HCT116 (cell line): ENCODE results near the gene UMAD1. TPM values are rescaled to one million over a fixed set of nuclear protein-coding genes. Genes with fewer than 3 reads are reported as not detected.

Experiments used
- ATAC-seq: fragments of 200-7000 bp; cut with Tn5 transposase; 2 replicates; pipeline ENCODE4 v1.9.1; 2020; ENCODE audit warnings: mild to moderate bottlenecking, moderate library complexity
- BruUV-seq: library from RNA; stranded (reverse); fragments of 400-500 nt; replicated peaks from 2 replicates; lab custom pipeline; 2021; lab: Mats Ljungman, UMichigan
- CTCF ChIA-PET: fragments of 300-600 bp; sonication (Branson Sonifier 250); formaldehyde crosslinking; loops from one replicate; lab custom pipeline; 2021; ENCODE audit warnings: antibody characterized with exemption; lab: Charles Lee
- POLR2A ChIA-PET: fragments of 300-600, 350-600 bp; sonication (Branson Sonifier 250); formaldehyde crosslinking; loops from one replicate; lab custom pipeline; 2021; ENCODE audit warnings: antibody characterized with exemption; lab: Charles Lee
- RAD21 ChIA-PET, 2 experiments: fragments of 300-600 bp; sonication (Branson Sonifier 250); formaldehyde crosslinking; loops; one replicate each; lab custom pipeline; 2023; ENCODE audit warnings: low total read pairs in 2 of 2; ENCODE audit not compliant: uncharacterized antibody in 2 of 2, unreplicated experiment in 2 of 2, low non-redundant PET in 1 of 2; lab: Charles Lee
- DNase-seq: peaks from one replicate; pipeline ENCODE4 v3.0.0-alpha.2; 2010; ENCODE audit warnings: low read depth, low spot score
- H2AFZ ChIP-seq: fragments of 200-600 bp; shearing (Covaris generic), sonication (generic); 2 replicates; pipeline ENCODE4 v1.6.1; 2017; ENCODE audit warnings: low read depth, mixed run types, mixed read lengths, antibody characterized with exemption, low read length; ENCODE audit not compliant: poor library complexity, severe bottlenecking
- H3K27ac ChIP-seq: 2 replicates; pipeline ENCODE4 v1.5.1; 2012; ENCODE audit warnings: low read depth, low read length
- H3K27me3 ChIP-seq: fragments of 200-600 bp; sonication (generic); 2 replicates; pipeline ENCODE4 v1.6.1; 2016; ENCODE audit warnings: mixed run types, low read length, mixed read lengths; ENCODE audit not compliant: insufficient read depth
- H3K36me3 ChIP-seq, 2 experiments: fragments of 200-500 bp in 1 of 2; fragments of 200-600 bp in 1 of 2; sonication (Bioruptor generic) in 1 of 2; sonication (generic) in 1 of 2; 2 replicates each; pipeline versions ENCODE4 v1.5.1 to v1.6.1; 2014 to 2016; ENCODE audit warnings: low read length in 2 of 2, inconsistent platforms in 1 of 2, mixed read lengths in 1 of 2, mixed run types in 1 of 2; ENCODE audit not compliant: insufficient read depth in 2 of 2, control insufficient read depth in 1 of 2
- H3K4me1 ChIP-seq, 2 experiments: fragments of 200-600 bp in 1 of 2; sonication (generic) in 1 of 2; 2 replicates each; pipeline versions ENCODE4 v1.5.1 to v1.6.1; 2012 to 2017; ENCODE audit warnings: low read length in 2 of 2, inconsistent platforms in 1 of 2, mild to moderate bottlenecking in 1 of 2, mixed read lengths in 1 of 2, mixed run types in 1 of 2, moderate library complexity in 1 of 2; ENCODE audit not compliant: insufficient read depth in 2 of 2, control insufficient read depth in 1 of 2
- H3K4me2 ChIP-seq: fragments of 200-600 bp; sonication (generic); 2 replicates; pipeline ENCODE4 v1.6.1; 2017; ENCODE audit warnings: mixed run types, low read length, mixed read lengths
- H3K4me3 ChIP-seq, 2 experiments: fragments of 200-600 bp in 1 of 2; sonication (generic) in 1 of 2; replicated peaks in 1 of 2; 2 replicates each; pipeline ENCODE4 v1.5.1; 2011 to 2016; ENCODE audit warnings: low read length in 2 of 2, control low read depth in 1 of 2, low read depth in 1 of 2, mild to moderate bottlenecking in 1 of 2, mixed read lengths in 1 of 2, mixed run types in 1 of 2
- H3K79me2 ChIP-seq: fragments of 200-600 bp; sonication (generic); 2 replicates; pipeline ENCODE4 v1.6.1; 2017; ENCODE audit warnings: mild to moderate bottlenecking, mixed run types, low read length, moderate library complexity, mixed read lengths; ENCODE audit not compliant: insufficient read depth
- H3K9ac ChIP-seq: fragments of 200-600 bp; sonication (generic); 2 replicates; pipeline ENCODE4 v1.6.1; 2016; ENCODE audit warnings: low read length, mixed read lengths
- H3K9me2 ChIP-seq: fragments of 200-600 bp; sonication (generic), shearing (Covaris generic); 2 replicates; pipeline ENCODE4 v1.6.1; 2017; ENCODE audit warnings: mixed run types, mild to moderate bottlenecking, moderate library complexity; ENCODE audit not compliant: insufficient read depth
- H3K9me3 ChIP-seq, 2 experiments: fragments of 200-500 bp in 1 of 2; fragments of 200-600 bp in 1 of 2; sonication (Bioruptor generic) in 1 of 2; sonication (generic) in 1 of 2; 2 replicates each; pipeline ENCODE4 v1.6.1; 2014 to 2017; ENCODE audit warnings: low read length in 2 of 2, mixed read lengths in 2 of 2, inconsistent platforms in 1 of 2, low read depth in 1 of 2, mild to moderate bottlenecking in 1 of 2, mixed run types in 1 of 2, moderate library complexity in 1 of 2; ENCODE audit not compliant: control insufficient read depth in 1 of 2, insufficient read depth in 1 of 2
- H4K20me1 ChIP-seq: fragments of 200-600 bp; sonication (generic), shearing (Covaris generic); 2 replicates; pipeline ENCODE4 v1.6.1; 2017; ENCODE audit warnings: mixed run types, mild to moderate bottlenecking, moderate library complexity; ENCODE audit not compliant: insufficient read depth
- ATF3 ChIP-seq: IDR thresholded peaks from 2 replicates; pipeline ENCODE4 v1.6.1; 2012
- CBX3 ChIP-seq: IDR thresholded peaks from 2 replicates; pipeline ENCODE4 v1.6.1; 2012; ENCODE audit warnings: low read depth
- EGR1 ChIP-seq: IDR thresholded peaks from 2 replicates; pipeline ENCODE4 v1.6.1; 2012; ENCODE audit warnings: low read depth
- ELF1 ChIP-seq: IDR thresholded peaks from 2 replicates; pipeline ENCODE4 v1.6.1; 2012; ENCODE audit warnings: low read depth, borderline replicate concordance
- EZH2phosphoT487 ChIP-seq: fragments of 200-600 bp; IDR thresholded peaks from 2 replicates; pipeline ENCODE4 v1.6.1; 2018; ENCODE audit warnings: antibody characterized with exemption, borderline replicate concordance
- FOSL1 ChIP-seq: IDR thresholded peaks from 2 replicates; pipeline ENCODE4 v1.6.1; 2012; ENCODE audit warnings: low read depth
- POLR2A ChIP-seq: IDR thresholded peaks from 2 replicates; pipeline ENCODE4 v1.7.0; 2011; ENCODE audit warnings: borderline replicate concordance; ENCODE audit not compliant: insufficient read depth, insufficient read length; ENCODE audit errors: extremely low read depth
- POLR2AphosphoS5 ChIP-seq: IDR thresholded peaks from 2 replicates; pipeline ENCODE4 v1.6.1; 2011; ENCODE audit warnings: mild to moderate bottlenecking, low read depth, low read length, moderate library complexity
- RAD21 ChIP-seq: IDR thresholded peaks from 2 replicates; pipeline ENCODE4 v1.6.1; 2012; ENCODE audit warnings: low read depth, mild to moderate bottlenecking
- TCF7L2 ChIP-seq: IDR thresholded peaks from 2 replicates; pipeline ENCODE4 v1.7.0; 2011; ENCODE audit warnings: borderline replicate concordance, inconsistent platforms; ENCODE audit not compliant: insufficient read depth, insufficient read length; ENCODE audit errors: extremely low read depth
- ZFX ChIP-seq: fragments of 450-650 bp; IDR thresholded peaks from 2 replicates; pipeline ENCODE4 v1.6.1; 2017
- ZNF274 ChIP-seq: fragments of 200-500 bp; sonication (Bioruptor generic); IDR thresholded peaks from 2 replicates; pipeline ENCODE4 v1.6.1; 2014; ENCODE audit warnings: mild to moderate bottlenecking, low read depth, low read length, inconsistent platforms
- intact Hi-C: fragments of 100-400 bp; cut with micrococcal nuclease; formaldehyde crosslinking; loops from 2 replicates; pipeline ENCODE4 v1.10.0; 2022
- total RNA-seq: library from RNA; stranded (reverse); gene quantifications from one replicate; pipeline ENCODE4 v1.2.1, GENCODE V29; 2021; ENCODE audit not compliant: unreplicated experiment
- TF ChIP-seq, protein P1 (sequence below): IDR thresholded peaks from 2 replicates; pipeline ENCODE4 v1.6.1; 2012
- TF ChIP-seq, protein P2 (sequence below): IDR thresholded peaks from 2 replicates; pipeline ENCODE4 v1.6.1; 2012; ENCODE audit warnings: low read depth
- TF ChIP-seq, protein P3 (sequence below), 3 experiments: fragments of 200-600 bp in 1 of 3; sonication (generic) in 1 of 3; IDR thresholded peaks in 2 of 3; conservative IDR thresholded peaks in 1 of 3; 2 replicates each; pipeline ENCODE4 v1.5.1; 2012 to 2017; ENCODE audit warnings: low read depth in 2 of 3, low read length in 2 of 3, antibody characterized with exemption in 1 of 3, borderline replicate concordance in 1 of 3, control low read depth in 1 of 3, mild to moderate bottlenecking in 1 of 3, mixed read lengths in 1 of 3, mixed run types in 1 of 3, moderate library complexity in 1 of 3; ENCODE audit not compliant: insufficient read depth in 1 of 3

Gene UMAD1
- total RNA-seq, 1 experiment from 2014 or later = 12.7 TPM

DNA sequence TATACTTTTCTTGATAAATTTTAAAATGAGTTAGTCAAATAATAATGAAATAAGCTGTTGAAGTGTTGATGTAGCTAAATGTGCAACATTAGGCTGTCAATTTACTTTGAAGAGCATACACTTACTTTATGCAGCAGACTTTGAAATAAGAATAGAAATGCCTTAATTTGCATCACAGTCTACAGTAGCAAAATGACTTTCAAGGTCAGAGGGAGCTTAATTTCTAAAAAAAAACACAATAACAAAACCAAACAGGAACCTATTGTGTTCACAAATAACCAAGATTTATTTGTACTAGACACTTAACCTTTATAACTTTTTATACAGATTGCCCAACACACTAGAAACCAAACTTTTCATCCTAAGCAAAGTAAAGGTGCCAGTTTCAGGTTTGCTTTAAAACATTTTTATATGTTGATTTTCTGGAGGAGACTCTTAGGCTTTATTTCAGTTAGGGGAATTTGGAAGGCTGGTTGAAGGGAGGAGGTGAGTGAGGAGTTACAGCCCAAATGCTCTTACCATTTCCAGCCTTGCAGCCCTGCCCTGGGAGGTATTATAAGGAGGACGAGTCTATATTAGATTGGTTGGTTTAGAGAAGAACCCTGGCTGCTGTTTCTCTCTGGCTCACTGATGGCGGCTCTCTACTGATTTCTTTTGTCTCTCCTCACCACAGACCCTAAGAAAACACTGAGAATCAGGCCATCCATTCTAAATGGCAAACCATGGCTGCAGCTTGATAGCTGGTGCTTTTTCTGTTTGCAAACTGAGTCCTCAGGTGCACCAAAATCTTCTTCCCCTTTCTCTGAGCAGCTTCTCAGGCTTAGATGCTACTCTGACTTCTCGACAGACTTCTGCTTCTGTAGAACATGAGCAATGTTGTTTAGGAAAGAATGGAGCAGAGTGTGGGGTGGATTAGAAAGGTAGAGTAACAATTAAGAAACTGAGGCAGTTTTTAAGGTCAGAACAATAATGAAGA, 133.1 kb downstream of the UMAD1 start:
- Histone ChIP-seq H3K4me2 (no peak overlapping the region), H3K9me2 (no peaks in the 10 kb centered on the region), H3K9ac (no peak overlapping the region), H3K79me2 (no peaks in the 10 kb centered on the region), H2AFZ (no peak overlapping the region), H4K20me1 (no peaks in the 10 kb centered on the region), H3K27me3 (no peaks in the 10 kb centered on the region), H3K4me1 (no peaks in the 10 kb centered on the region), H3K36me3 (no peaks in the 10 kb centered on the region), H3K27ac (no peak overlapping the region), H3K9me3 (no peaks in the 10 kb centered on the region), H3K4me3 (no peak overlapping the region)
- POLR2A ChIA-PET = no interaction called here
- intact Hi-C loops = no loop called here
- RAD21 ChIA-PET = no interaction called here
- CTCF ChIA-PET = no interaction called here
- no peak for DNase-seq
- TF ChIP-seq POLR2AphosphoS5 = no peak
- TF ChIP-seq CBX3 = no peak
- no peak for TF ChIP-seq POLR2A
- TF ChIP-seq EGR1 = no peak
- TF ChIP-seq, protein P1, sequence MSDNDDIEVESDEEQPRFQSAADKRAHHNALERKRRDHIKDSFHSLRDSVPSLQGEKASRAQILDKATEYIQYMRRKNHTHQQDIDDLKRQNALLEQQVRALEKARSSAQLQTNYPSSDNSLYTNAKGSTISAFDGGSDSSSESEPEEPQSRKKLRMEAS = no peak
- TF ChIP-seq, protein P2, sequence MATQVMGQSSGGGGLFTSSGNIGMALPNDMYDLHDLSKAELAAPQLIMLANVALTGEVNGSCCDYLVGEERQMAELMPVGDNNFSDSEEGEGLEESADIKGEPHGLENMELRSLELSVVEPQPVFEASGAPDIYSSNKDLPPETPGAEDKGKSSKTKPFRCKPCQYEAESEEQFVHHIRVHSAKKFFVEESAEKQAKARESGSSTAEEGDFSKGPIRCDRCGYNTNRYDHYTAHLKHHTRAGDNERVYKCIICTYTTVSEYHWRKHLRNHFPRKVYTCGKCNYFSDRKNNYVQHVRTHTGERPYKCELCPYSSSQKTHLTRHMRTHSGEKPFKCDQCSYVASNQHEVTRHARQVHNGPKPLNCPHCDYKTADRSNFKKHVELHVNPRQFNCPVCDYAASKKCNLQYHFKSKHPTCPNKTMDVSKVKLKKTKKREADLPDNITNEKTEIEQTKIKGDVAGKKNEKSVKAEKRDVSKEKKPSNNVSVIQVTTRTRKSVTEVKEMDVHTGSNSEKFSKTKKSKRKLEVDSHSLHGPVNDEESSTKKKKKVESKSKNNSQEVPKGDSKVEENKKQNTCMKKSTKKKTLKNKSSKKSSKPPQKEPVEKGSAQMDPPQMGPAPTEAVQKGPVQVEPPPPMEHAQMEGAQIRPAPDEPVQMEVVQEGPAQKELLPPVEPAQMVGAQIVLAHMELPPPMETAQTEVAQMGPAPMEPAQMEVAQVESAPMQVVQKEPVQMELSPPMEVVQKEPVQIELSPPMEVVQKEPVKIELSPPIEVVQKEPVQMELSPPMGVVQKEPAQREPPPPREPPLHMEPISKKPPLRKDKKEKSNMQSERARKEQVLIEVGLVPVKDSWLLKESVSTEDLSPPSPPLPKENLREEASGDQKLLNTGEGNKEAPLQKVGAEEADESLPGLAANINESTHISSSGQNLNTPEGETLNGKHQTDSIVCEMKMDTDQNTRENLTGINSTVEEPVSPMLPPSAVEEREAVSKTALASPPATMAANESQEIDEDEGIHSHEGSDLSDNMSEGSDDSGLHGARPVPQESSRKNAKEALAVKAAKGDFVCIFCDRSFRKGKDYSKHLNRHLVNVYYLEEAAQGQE = no peak
- TF ChIP-seq ATF3 = no peak
- TF ChIP-seq, protein P3, sequence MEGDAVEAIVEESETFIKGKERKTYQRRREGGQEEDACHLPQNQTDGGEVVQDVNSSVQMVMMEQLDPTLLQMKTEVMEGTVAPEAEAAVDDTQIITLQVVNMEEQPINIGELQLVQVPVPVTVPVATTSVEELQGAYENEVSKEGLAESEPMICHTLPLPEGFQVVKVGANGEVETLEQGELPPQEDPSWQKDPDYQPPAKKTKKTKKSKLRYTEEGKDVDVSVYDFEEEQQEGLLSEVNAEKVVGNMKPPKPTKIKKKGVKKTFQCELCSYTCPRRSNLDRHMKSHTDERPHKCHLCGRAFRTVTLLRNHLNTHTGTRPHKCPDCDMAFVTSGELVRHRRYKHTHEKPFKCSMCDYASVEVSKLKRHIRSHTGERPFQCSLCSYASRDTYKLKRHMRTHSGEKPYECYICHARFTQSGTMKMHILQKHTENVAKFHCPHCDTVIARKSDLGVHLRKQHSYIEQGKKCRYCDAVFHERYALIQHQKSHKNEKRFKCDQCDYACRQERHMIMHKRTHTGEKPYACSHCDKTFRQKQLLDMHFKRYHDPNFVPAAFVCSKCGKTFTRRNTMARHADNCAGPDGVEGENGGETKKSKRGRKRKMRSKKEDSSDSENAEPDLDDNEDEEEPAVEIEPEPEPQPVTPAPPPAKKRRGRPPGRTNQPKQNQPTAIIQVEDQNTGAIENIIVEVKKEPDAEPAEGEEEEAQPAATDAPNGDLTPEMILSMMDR (IDR thresholded peaks at IDR 0.05 in 2 of 3, conservative IDR thresholded peaks at IDR 0.05 in 1 of 3; ENCODE audit: borderline replicate concordance in 1 of 3, insufficient read depth in 1 of 3, low read depth in 2 of 3, low read length in 2 of 3) = no peak
- no peak for TF ChIP-seq TCF7L2
- no peak for TF ChIP-seq ZNF274
- TF ChIP-seq FOSL1 = no peak
- no peak for TF ChIP-seq EZH2phosphoT487
- no peak for TF ChIP-seq ELF1
- TF ChIP-seq ZFX = no peak
- TF ChIP-seq RAD21 = no peak
- BruUV-seq = no TSS peak
- ATAC-seq = no peak
